Measurements from ENCODE around the gene SOX18. TPM values are rescaled to one million over a fixed set of nuclear protein-coding genes. Genes with fewer than 3 reads are reported as not detected.

Gene SOX18
- total and polyA plus RNA-seq, 7 donors: 0.69 to 11.9 (median 3.0) TPM

DNA sequence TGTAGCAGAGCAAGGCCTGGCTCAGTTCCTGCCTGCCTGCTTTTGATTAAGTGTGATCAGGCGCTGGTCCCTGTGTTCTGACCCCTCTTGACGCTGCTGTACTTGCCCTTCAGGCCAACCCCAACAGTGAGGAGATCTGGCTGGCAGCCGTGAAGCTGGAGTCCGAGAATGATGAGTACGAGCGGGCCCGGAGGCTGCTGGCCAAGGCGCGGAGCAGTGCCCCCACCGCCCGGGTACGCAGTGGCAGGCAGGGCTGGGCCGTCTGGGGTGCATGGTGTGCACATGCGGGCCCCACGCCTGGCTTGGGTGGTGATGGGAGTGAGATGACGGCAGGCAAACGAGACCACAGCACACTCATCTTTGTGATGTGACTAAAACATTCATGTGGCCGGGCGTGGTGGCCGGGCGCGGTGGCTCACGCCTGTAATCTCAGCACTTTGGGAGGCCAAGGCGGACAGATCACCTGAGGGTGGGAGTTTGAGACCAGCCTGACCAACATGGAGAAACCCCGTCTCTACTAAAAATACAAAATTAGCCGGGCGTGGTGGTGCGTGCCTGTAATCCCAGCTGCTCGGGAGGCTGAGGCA, 23.5 kb downstream of the SOX18 start:
- 92 to 95% methylated on average over 29 of the region's 29 CpGs for WGBS, 2 donors
- intact Hi-C loops (cut with DNase I): no loop called here

DNA sequence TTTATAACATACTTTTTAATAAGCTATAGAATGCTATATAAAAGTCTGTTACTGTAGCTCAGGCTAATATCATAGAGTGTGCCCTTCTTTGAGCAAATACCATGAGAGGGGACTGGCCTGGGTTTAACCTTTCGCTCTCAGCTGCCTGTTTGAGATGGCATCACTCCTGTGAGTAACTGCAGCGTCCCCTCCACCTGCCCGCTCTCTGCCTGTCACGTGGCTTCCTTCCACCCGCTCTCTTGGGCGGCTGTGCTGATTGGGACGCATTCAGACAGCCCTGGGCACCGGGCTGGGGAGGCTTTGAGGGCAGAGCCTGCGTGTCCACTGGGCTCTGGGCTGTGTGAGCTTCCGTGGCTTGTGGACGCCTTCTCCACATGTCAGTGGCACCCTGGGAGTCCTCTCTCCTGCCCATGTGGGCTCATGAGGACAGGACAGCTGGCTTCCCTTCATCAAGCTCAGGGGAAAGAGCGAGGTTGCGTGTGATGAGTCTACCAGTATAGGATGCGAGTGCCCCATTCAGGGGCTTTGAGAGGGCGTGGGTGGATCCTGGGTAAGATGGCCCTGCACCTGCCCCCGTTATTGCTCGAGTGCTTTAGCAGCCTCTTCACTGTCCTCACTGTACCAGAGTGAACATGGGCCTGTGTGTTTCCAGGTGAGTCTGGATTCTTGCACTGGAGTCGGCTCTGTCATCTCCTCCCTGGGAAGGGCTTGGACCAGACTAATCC, 24.2 kb downstream of the SOX18 start:
- 89 to 94% methylated on average over 18 of the region's 18 CpGs for WGBS, 2 donors
- H3K4me3 ChIP-seq: no peak overlapping the region
- no peak overlapping the region for H3K27ac ChIP-seq
- peaks cover 65 to 100% (median 72%) of the 10 kb centered on the region in 4 donors for H3K36me3 ChIP-seq
- intact Hi-C loops (cut with DNase I): no loop called here
- DNase-seq: no peak
- peaks cover 0 to 42% (median 24%) of the 10 kb centered on the region in 4 donors for H3K4me1 ChIP-seq
- H3K27me3 ChIP-seq: no peaks in the 10 kb centered on the region
- no peaks in the 10 kb centered on the region for H3K9me3 ChIP-seq
- TF ChIP-seq EP300 (IDR thresholded peaks at IDR 0.05) (no peak), POLR2A (IDR thresholded peaks at IDR 0.05) (no peak), POLR2AphosphoS5 (IDR thresholded peaks at IDR 0.05) (no peak)
- TF ChIP-seq, protein P1, sequence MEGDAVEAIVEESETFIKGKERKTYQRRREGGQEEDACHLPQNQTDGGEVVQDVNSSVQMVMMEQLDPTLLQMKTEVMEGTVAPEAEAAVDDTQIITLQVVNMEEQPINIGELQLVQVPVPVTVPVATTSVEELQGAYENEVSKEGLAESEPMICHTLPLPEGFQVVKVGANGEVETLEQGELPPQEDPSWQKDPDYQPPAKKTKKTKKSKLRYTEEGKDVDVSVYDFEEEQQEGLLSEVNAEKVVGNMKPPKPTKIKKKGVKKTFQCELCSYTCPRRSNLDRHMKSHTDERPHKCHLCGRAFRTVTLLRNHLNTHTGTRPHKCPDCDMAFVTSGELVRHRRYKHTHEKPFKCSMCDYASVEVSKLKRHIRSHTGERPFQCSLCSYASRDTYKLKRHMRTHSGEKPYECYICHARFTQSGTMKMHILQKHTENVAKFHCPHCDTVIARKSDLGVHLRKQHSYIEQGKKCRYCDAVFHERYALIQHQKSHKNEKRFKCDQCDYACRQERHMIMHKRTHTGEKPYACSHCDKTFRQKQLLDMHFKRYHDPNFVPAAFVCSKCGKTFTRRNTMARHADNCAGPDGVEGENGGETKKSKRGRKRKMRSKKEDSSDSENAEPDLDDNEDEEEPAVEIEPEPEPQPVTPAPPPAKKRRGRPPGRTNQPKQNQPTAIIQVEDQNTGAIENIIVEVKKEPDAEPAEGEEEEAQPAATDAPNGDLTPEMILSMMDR (IDR thresholded peaks at IDR 0.05): no peak

More for the DNA sequence above, 23.5 kb downstream of the SOX18 start:
- H3K36me3 ChIP-seq: peaks cover 70 to 100% (median 75%) of the 10 kb centered on the region in 4 donors
- H3K27me3 ChIP-seq: no peaks in the 10 kb centered on the region
- TF ChIP-seq POLR2A (IDR thresholded peaks at IDR 0.05) (no peak), POLR2AphosphoS5 (IDR thresholded peaks at IDR 0.05) (no peak), EP300 (IDR thresholded peaks at IDR 0.05) (no peak)
- TF ChIP-seq, protein P1 (IDR thresholded peaks at IDR 0.05): no peak
- no peak overlapping the region for H3K4me3 ChIP-seq
- no peak for DNase-seq
- no peaks in the 10 kb centered on the region for H3K9me3 ChIP-seq
- H3K27ac ChIP-seq: no peak overlapping the region
- H3K4me1 ChIP-seq: peaks cover 0 to 42% (median 24%) of the 10 kb centered on the region in 4 donors

DNA sequence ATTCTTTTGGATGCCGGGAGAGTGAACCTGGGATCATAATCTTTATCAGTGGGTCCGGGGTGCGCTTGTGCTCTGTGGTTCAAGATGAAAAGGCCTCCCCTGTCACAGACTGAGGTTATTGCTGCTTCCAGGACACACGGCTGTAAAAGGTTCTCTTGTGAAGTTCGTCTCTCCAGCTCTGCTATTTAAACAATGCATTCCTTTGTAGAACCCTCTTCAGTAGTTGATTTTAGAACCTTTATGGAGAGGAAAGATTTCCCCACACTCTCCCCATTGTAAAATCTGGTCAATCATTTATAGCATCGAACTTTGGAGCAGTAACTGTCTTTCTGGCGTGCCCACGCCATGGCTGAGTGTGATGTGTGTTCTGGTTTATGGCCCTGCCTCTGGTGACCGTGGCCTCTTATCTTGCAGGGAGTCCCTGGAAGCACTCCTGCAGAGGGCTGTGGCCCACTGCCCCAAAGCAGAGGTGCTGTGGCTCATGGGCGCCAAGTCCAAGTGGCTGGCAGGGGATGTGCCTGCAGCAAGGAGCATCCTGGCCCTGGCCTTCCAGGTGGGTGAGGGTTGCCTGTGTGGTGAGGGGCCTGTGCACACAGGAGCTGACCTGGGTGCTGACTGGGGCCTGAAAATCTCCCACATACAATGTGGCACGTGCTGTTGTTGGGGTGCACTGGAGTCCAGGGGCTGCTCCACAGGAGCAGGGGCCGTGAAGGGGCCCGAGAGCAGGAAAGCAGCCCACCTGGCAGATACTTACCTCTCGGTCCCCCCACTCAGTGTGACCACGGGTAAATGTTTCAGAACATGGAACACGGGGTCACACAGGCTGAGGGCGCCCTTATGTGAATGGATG, 25.1 kb downstream of the SOX18 start:
- TF ChIP-seq, protein P1 (IDR thresholded peaks at IDR 0.05): no peak
- TF ChIP-seq POLR2A (IDR thresholded peaks at IDR 0.05) (no peak), POLR2AphosphoS5 (IDR thresholded peaks at IDR 0.05) (no peak), EP300 (IDR thresholded peaks at IDR 0.05) (no peak)
- no peak overlapping the region for H3K4me3 ChIP-seq
- peaks cover 60 to 100% (median 69%) of the 10 kb centered on the region in 4 donors for H3K36me3 ChIP-seq
- no peaks in the 10 kb centered on the region for H3K27me3 ChIP-seq
- intact Hi-C loops (cut with DNase I): no loop called here
- H3K27ac ChIP-seq: no peak overlapping the region
- H3K9me3 ChIP-seq: no peaks in the 10 kb centered on the region
- no peak for DNase-seq
- peaks cover 0 to 42% (median 24%) of the 10 kb centered on the region in 4 donors for H3K4me1 ChIP-seq
- 41 to 81% methylated on average over 17 of the region's 17 CpGs for WGBS, 2 donors

DNA sequence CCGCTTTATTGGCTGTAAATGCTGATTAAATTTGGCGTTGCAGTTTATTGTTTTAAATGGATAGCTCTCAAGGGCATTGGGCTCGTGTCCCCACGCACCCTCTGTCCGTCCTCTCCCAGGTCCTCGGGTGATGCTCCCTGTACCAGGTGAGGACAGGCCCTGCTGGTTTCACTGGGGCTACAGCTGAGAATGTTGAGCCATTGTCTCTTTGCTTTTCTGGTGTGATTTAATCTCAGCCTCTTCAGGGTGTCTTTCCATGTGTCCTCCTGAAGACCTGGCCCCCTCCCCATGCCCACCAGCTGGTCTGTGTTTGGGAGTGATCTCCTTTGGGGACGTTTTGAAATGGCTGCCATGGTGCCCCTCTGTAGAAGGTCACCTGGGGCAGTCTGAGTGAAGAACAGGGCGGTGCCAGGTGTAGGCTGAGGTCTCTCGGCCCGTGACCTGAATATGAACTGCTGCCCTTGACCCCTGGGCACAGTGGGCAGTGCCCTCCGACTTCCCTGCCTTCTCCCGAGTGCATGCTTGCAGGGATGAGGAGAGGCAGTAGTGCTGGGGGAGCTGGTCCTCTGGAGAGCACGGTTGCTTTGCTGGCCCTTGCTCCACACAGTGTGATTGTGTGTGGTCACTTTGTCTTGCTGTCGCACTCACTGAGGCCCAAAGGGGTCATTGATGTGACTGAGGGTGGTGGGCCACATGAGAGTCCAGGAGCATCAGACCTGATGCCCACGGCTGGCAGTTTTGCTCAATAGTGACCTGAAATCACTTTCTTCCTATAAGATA, 25.9 kb downstream of the SOX18 start:
- intact Hi-C loops (cut with DNase I): no loop called here
- Histone ChIP-seq H3K9me3 (no peaks in the 10 kb centered on the region), H3K27ac (no peak overlapping the region), H3K36me3 (peaks cover 61 to 100% (median 72%) of the 10 kb centered on the region in 4 donors), H3K4me3 (no peak overlapping the region), H3K4me1 (peaks cover 0 to 37% (median 22%) of the 10 kb centered on the region in 4 donors), H3K27me3 (no peaks in the 10 kb centered on the region)
- TF ChIP-seq, protein P1 (IDR thresholded peaks at IDR 0.05): no peak
- TF ChIP-seq POLR2A (IDR thresholded peaks at IDR 0.05): no peak
- no peak for TF ChIP-seq POLR2AphosphoS5 (IDR thresholded peaks at IDR 0.05)
- no peak for TF ChIP-seq EP300 (IDR thresholded peaks at IDR 0.05)
- 29 to 76% methylated on average over 15 of the region's 15 CpGs for WGBS, 2 donors
- DNase-seq: no peak

Measured in sigmoid colon (tissue), 7 donors.